ENCODE data around the gene MMP17. TPM values are rescaled to one million over a fixed set of nuclear protein-coding genes. Genes with fewer than 3 reads are reported as not detected.
A peak's percentile ranks its signal among the peaks of the same experiment; 100 is the strongest.

MMP17 gene
- total and polyA plus RNA-seq, 10 of the 15 experiments (the other 5 are each of a cell fraction or from before 2014, with no cell fraction given), result 0.11 to 0.28 (median 0.23) TPM; not detected in 7

DNA sequence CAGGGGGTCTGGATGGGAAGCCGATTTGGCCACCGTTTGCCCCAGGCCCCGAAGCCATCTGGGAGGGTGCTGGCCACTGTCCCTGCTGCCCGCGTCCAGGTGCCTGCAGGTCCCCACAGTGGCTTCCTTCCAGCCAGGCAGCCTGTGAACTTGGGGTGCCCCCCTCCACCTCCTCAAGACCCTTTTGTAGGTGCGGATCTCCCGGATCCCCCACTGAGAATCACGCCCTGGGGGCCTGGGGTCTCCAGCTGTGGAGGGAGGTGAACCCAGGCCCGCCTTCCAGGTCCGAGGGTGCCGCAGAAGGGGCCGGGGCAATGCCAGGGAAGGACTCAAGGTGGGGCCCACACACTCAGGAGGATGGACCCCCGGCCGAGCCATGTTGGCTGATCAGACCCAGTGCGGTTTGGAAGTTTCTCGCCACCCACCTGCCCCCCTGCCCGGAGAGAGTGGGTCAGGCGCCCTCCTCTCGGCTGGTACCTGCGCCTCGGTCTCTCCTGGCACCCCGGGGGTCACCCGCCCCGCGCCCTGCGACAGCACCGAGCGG is 1.7 kb downstream of the MMP17 start (continued):
- TF ChIP-seq, protein P1, sequence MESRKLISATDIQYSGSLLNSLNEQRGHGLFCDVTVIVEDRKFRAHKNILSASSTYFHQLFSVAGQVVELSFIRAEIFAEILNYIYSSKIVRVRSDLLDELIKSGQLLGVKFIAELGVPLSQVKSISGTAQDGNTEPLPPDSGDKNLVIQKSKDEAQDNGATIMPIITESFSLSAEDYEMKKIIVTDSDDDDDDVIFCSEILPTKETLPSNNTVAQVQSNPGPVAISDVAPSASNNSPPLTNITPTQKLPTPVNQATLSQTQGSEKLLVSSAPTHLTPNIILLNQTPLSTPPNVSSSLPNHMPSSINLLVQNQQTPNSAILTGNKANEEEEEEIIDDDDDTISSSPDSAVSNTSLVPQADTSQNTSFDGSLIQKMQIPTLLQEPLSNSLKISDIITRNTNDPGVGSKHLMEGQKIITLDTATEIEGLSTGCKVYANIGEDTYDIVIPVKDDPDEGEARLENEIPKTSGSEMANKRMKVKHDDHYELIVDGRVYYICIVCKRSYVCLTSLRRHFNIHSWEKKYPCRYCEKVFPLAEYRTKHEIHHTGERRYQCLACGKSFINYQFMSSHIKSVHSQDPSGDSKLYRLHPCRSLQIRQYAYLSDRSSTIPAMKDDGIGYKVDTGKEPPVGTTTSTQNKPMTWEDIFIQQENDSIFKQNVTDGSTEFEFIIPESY (IDR thresholded peaks at IDR 0.05), result no peak

DNA sequence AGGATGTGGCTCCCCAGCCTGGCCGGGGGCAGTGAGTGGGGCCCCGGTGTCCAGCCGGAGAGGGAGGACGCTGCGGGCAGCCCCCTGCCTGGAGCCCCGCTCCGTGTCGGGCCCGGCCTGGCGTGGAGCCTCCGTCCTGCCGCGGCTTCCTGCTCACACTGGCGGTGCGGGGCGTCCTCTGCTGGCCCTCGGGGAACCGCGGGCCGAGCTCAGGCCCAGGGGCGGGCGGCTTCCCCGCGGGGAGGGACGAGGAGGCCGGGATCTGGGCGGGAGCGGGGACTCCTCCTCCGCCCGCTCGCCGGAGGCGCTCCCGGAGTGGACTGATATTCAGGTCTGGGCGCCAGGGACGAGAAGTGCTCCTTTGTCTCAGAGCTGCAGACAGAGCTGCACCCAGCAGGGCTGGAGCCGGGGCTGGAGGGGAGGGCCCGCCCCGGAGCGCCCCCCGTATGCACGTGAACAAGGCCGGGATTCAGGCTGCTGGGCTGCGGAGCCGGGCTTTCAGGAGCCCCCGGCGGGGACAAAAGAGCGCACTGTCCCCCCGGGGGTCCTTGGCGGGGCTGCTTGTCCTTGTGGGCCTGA is 2.2 kb downstream of the MMP17 start:
- ATAC-seq (peak; percentile 73), FAIRE-seq (no peak), DNase-seq (ENCODE audit: low read depth, low spot score) (no peak)
- in situ Hi-C loops (cut with MboI), result no loop called here
- ChIA-PET POLR2A (no interaction called here), RAD21 (ENCODE audit: unreplicated experiment) (no interaction called here), SMC1A (ENCODE audit: uncharacterized antibody, unreplicated experiment) (no interaction called here), CTCF (interaction anchor here (1.0 kb wide), 2 partner anchors 75 to 861 kb away, joined by 3 read pairs; no protein-coding TSS in a partner anchor)
- Histone ChIP-seq H3K27ac (ENCODE audit: control insufficient read depth, insufficient read depth) (no peak overlapping the region), H2AFZ (ENCODE audit: control insufficient read depth, low read depth, low read length) (no peak overlapping the region), H3K4me1 (ENCODE audit: control insufficient read depth, insufficient read depth, low read length) (no peaks in the 10 kb centered on the region), H3K4me3 (0 out of 2 replicates have a peak overlapping the region, but pooled peaks have one; percentile 16), H4K20me1 (ENCODE audit: control insufficient read depth, insufficient read depth) (no peaks in the 10 kb centered on the region), H3K79me2 (ENCODE audit: control insufficient read depth, insufficient read depth, low read length) (no peaks in the 10 kb centered on the region), H3K9ac (ENCODE audit: control insufficient read depth, insufficient read depth, low read length) (no peak overlapping the region), H3K27me3 (replicated peaks in 1 of 2; ENCODE audit: control insufficient read depth in 2 of 2, insufficient read depth in 2 of 2, low read length in 1 of 2) (peaks cover 7 to 9% of the 10 kb centered on the region in 2 experiments), H3K9me3 (replicated peaks; ENCODE audit: control insufficient read depth, insufficient read depth, low read length) (no peaks in the 10 kb centered on the region), H3K36me3 (ENCODE audit: control insufficient read depth in 2 of 2, insufficient read depth in 2 of 2, low read length in 1 of 2) (no peaks in the 10 kb centered on the region), H3K4me2 (ENCODE audit: control insufficient read depth, insufficient read depth) (peak overlapping the region; percentile 11; the same call in 1 of the 2 replicates)
- 5% methylated on average over 31 of the region's 50 CpGs for WGBS (ENCODE audit: insufficient coverage, insufficient replicate concordance, low lambda C conversion rate, missing lambda C conversion rate)
- intact Hi-C loops (cut with micrococcal nuclease; ENCODE audit: unreplicated experiment), result no loop called here
- BruUV-seq (replicated peaks), result no TSS peak
- TF ChIP-seq RELA (IDR thresholded peaks at IDR 0.05; ENCODE audit: borderline replicate concordance, partially characterized antibody) (no peak), SMC3 (IDR thresholded peaks at IDR 0.05; ENCODE audit: borderline replicate concordance, low read length) (peak; percentile 35; the same call in 1 of the 2 replicates), BCL11A (IDR thresholded peaks at IDR 0.05; ENCODE audit: low read depth, low read length) (no peak), EP300 (IDR thresholded peaks at IDR 0.05; ENCODE audit: borderline replicate concordance in 1 of 2, control insufficient read depth in 1 of 2, low read depth in 2 of 2, low read length in 2 of 2) (no peak), RCOR1 (conservative IDR thresholded peaks at IDR 0.05; ENCODE audit: low read depth, low read length) (no peak), CBX5 (IDR thresholded peaks at IDR 0.05; ENCODE audit: low read depth) (no peak), MTA2 (IDR thresholded peaks at IDR 0.05; ENCODE audit: low read depth) (no peak), ZNF207 (IDR thresholded peaks at IDR 0.05; ENCODE audit: borderline replicate concordance) (no peak), CREB1 (IDR thresholded peaks at IDR 0.05; ENCODE audit: low read depth) (no peak), BHLHE40 (IDR thresholded peaks at IDR 0.05; ENCODE audit: borderline replicate concordance in 1 of 2, low read depth in 2 of 2, low read length in 1 of 2) (peak in 1 of 2 experiments; percentile 59; a peak in 2 of 4 replicates), ETV6 (conservative IDR thresholded peaks at IDR 0.05 in 1 of 2, IDR thresholded peaks at IDR 0.05 in 1 of 2; ENCODE audit: borderline replicate concordance in 1 of 2, low read depth in 1 of 2) (no peak), TBL1XR1 (IDR thresholded peaks at IDR 0.05; ENCODE audit: low read depth, low read length) (no peak), RAD21 (IDR thresholded peaks at IDR 0.05; ENCODE audit: insufficient read depth, low read depth, low read length) (peak; percentile 53)
- TF ChIP-seq, protein P2, sequence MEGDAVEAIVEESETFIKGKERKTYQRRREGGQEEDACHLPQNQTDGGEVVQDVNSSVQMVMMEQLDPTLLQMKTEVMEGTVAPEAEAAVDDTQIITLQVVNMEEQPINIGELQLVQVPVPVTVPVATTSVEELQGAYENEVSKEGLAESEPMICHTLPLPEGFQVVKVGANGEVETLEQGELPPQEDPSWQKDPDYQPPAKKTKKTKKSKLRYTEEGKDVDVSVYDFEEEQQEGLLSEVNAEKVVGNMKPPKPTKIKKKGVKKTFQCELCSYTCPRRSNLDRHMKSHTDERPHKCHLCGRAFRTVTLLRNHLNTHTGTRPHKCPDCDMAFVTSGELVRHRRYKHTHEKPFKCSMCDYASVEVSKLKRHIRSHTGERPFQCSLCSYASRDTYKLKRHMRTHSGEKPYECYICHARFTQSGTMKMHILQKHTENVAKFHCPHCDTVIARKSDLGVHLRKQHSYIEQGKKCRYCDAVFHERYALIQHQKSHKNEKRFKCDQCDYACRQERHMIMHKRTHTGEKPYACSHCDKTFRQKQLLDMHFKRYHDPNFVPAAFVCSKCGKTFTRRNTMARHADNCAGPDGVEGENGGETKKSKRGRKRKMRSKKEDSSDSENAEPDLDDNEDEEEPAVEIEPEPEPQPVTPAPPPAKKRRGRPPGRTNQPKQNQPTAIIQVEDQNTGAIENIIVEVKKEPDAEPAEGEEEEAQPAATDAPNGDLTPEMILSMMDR (IDR thresholded peaks at IDR 0.05 in 2 of 3, conservative IDR thresholded peaks at IDR 0.05 in 1 of 3; ENCODE audit: control insufficient read depth in 2 of 3, extremely low read depth in 1 of 3, insufficient read depth in 1 of 3, low read depth in 3 of 3, low read length in 3 of 3), result peak; percentile 28 to 72 (median 51); a peak in 4 of 6 replicates

Measured in GM12878 (cell line).